Measurements from ENCODE around the gene PPP6R2.

The PPP6R2 gene

GRCh38 chr22:50473855-50474671 lies 130.9 kb downstream of the PPP6R2 start:
- DNase-seq = no peak

- DNase-seq = peak; percentile 85
These were observed 131.9 kb downstream of the PPP6R2 start, which contains the start of gene SBF1 for GRCh38 chr22:50474710-50475651. Gene SBF1, minus strand, starts transcription at chr22:50475035. Its CDS starts 195 bp downstream, at chr22:50474840.

- no peak for DNase-seq
These were observed 132.5 kb downstream of the PPP6R2 start for GRCh38 chr22:50475652-50476002.

- DNase-seq = peak; percentile 6
These were observed 133.7 kb downstream of the PPP6R2 start for GRCh38 chr22:50476868-50477267.

GRCh38 chr22:50477923-50478322 lies 134.8 kb downstream of the PPP6R2 start:
- no peak for DNase-seq

GRCh38 chr22:50479721-50480120 lies 136.6 kb downstream of the PPP6R2 start:
- peak; percentile 13 for DNase-seq

- no peak for DNase-seq
These were observed 137.9 kb downstream of the PPP6R2 start for GRCh38 chr22:50481045-50481439.

GRCh38 chr22:50481440-50482106 lies 138.4 kb downstream of the PPP6R2 start, which contains the start of gene ADM2:
Gene ADM2, plus strand, starts transcription at chr22:50481543. Its CDS starts 305 bp downstream, at chr22:50481848.
- peak; percentile 38 for DNase-seq

GRCh38 chr22:50482107-50483074 lies 139.3 kb downstream of the PPP6R2 start:
- DNase-seq = no peak

- no peak for DNase-seq
These were observed 140.0 kb downstream of the PPP6R2 start for GRCh38 chr22:50483106-50483505.

- DNase-seq = no peak
These were observed 140.4 kb downstream of the PPP6R2 start for GRCh38 chr22:50483556-50483955.

- DNase-seq = no peak
These were observed 141.1 kb downstream of the PPP6R2 start for GRCh38 chr22:50483977-50484853.

GRCh38 chr22:50485221-50486131 lies 142.3 kb downstream of the PPP6R2 start:
- peak; percentile 24 for DNase-seq

- DNase-seq = no peak
These were observed 143.6 kb downstream of the PPP6R2 start, which contains the start of gene MIOX for GRCh38 chr22:50486561-50487289. Gene MIOX, plus strand, starts transcription at chr22:50486859. Its CDS starts 39 bp downstream, at chr22:50486898.

GRCh38 chr22:50487290-50488005 lies 144.3 kb downstream of the PPP6R2 start:
- DNase-seq = no peak

- no peak for DNase-seq
These were observed 145.0 kb downstream of the PPP6R2 start for GRCh38 chr22:50488006-50488677.

- no peak for DNase-seq
These were observed 145.8 kb downstream of the PPP6R2 start for GRCh38 chr22:50488886-50489285.

Data from NCI-H345 (cell line).